OCI-LY1 (cell line): ENCODE measurements around the gene CAT.

Experiments used
- EZH2 ChIP-seq: fragments of 200-600 bp; sonication (generic), shearing (Covaris generic); IDR thresholded peaks from 2 replicates; pipeline ENCODE4 v1.8.0; 2017; ENCODE audit warnings: borderline replicate concordance, mixed run types, mild to moderate bottlenecking, antibody characterized with exemption, low read length, moderate library complexity, mixed read lengths
- TF ChIP-seq, protein P1 (sequence below): fragments of 200-600 bp; sonication (generic), shearing (Covaris generic); IDR thresholded peaks from 2 replicates; pipeline ENCODE4 v1.5.1; 2017; ENCODE audit warnings: mild to moderate bottlenecking, antibody characterized with exemption, low read length, moderate library complexity, mixed read lengths

DNA sequence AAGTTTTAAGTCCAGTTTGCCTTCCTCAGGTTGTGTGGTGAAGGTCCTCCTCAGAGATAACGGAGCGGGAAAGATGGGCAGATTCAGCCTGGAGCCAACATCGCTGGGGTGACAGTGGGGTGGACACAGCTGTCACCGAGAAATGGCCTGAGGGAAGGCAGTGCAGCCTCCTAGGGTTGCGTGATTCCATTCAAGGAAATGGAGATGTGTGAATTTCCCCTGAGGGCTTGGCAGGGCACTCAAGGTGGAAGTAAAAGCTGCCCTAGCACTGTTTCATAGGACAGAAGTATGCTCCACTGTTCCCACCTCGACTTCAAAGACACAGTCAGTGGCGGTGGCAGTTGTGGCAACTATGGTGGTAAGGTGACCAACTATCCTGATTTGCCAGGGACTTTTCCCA lies 15.4 kb upstream of the CAT start:
- TF ChIP-seq, protein P1, sequence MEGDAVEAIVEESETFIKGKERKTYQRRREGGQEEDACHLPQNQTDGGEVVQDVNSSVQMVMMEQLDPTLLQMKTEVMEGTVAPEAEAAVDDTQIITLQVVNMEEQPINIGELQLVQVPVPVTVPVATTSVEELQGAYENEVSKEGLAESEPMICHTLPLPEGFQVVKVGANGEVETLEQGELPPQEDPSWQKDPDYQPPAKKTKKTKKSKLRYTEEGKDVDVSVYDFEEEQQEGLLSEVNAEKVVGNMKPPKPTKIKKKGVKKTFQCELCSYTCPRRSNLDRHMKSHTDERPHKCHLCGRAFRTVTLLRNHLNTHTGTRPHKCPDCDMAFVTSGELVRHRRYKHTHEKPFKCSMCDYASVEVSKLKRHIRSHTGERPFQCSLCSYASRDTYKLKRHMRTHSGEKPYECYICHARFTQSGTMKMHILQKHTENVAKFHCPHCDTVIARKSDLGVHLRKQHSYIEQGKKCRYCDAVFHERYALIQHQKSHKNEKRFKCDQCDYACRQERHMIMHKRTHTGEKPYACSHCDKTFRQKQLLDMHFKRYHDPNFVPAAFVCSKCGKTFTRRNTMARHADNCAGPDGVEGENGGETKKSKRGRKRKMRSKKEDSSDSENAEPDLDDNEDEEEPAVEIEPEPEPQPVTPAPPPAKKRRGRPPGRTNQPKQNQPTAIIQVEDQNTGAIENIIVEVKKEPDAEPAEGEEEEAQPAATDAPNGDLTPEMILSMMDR: no peak
- TF ChIP-seq EZH2: no peak
